H9 (cell line): ENCODE data around the gene NFATC4. TPM values are rescaled to one million over a fixed set of nuclear protein-coding genes. Genes with fewer than 3 reads are reported as not detected.

Experiments
- DNase-seq: peaks from one replicate; pipeline ENCODE4 v3.0.0-alpha.2; 2017
- H2AFZ ChIP-seq: one replicate; pipeline ENCODE4 v1.6.1; 2013; ENCODE audit warnings: mild to moderate bottlenecking, low read length, control low read depth, moderate library complexity
- H2AK5ac ChIP-seq: 2 replicates; pipeline ENCODE4 v1.6.1; 2013; ENCODE audit warnings: low read length, control low read depth, mixed read lengths; ENCODE audit not compliant: insufficient read length
- H2BK120ac ChIP-seq: one replicate; pipeline ENCODE4 v1.6.1; 2013; ENCODE audit warnings: low read depth, mild to moderate bottlenecking, low read length, control low read depth, inconsistent platforms; ENCODE audit not compliant: poor library complexity, severe bottlenecking
- H2BK12ac ChIP-seq: 2 replicates; pipeline ENCODE4 v1.6.1; 2013; ENCODE audit warnings: low read length, control low read depth, mixed read lengths, low read depth; ENCODE audit not compliant: insufficient read length
- H2BK15ac ChIP-seq: 2 replicates; pipeline ENCODE4 v1.6.1; 2013; ENCODE audit warnings: low read depth, low read length, control low read depth
- H2BK20ac ChIP-seq: one replicate; pipeline ENCODE4 v1.6.1; 2013; ENCODE audit warnings: low read depth, mild to moderate bottlenecking, low read length, control low read depth, inconsistent platforms; ENCODE audit not compliant: poor library complexity, severe bottlenecking
- H2BK5ac ChIP-seq: 2 replicates; pipeline ENCODE4 v1.6.1; 2013; ENCODE audit warnings: low read length, control low read depth, mixed read lengths; ENCODE audit not compliant: insufficient read length
- H3K14ac ChIP-seq: 2 replicates; pipeline ENCODE4 v1.6.1; 2013; ENCODE audit warnings: low read length, control low read depth; ENCODE audit not compliant: insufficient read depth
- H3K18ac ChIP-seq: 2 replicates; pipeline ENCODE4 v1.6.1; 2013; ENCODE audit warnings: low read depth, mild to moderate bottlenecking, mixed read lengths, low read length, control low read depth; ENCODE audit not compliant: insufficient read length
- H3K23ac ChIP-seq: 2 replicates; pipeline ENCODE4 v1.6.1; 2013; ENCODE audit warnings: low read length, control low read depth, mixed read lengths, low read depth; ENCODE audit not compliant: insufficient read length
- H3K23me2 ChIP-seq: 2 replicates; pipeline ENCODE4 v1.6.1; 2013; ENCODE audit warnings: low read depth, mild to moderate bottlenecking, mixed read lengths, low read length, control low read depth; ENCODE audit not compliant: insufficient read length, poor library complexity, severe bottlenecking
- H3K27ac ChIP-seq: 2 replicates; pipeline ENCODE4 v1.5.1; 2013; ENCODE audit warnings: low read length, control low read depth, mixed read lengths, low read depth; ENCODE audit not compliant: insufficient read length
- H3K27me3 ChIP-seq: 2 replicates; pipeline ENCODE4 v1.6.1; 2013; ENCODE audit warnings: low read length, control low read depth, inconsistent platforms; ENCODE audit not compliant: insufficient read depth
- H3K4ac ChIP-seq: 2 replicates; pipeline ENCODE4 v1.6.1; 2013; ENCODE audit warnings: low read depth, mild to moderate bottlenecking, control low read depth, inconsistent platforms, low read length, moderate library complexity
- H3K4me1 ChIP-seq: 2 replicates; pipeline ENCODE4 v1.6.1; 2013; ENCODE audit warnings: low read length, control low read depth, inconsistent platforms; ENCODE audit not compliant: insufficient read depth
- H3K4me2 ChIP-seq: 2 replicates; pipeline ENCODE4 v1.6.1; 2013; ENCODE audit warnings: low read length, control low read depth, mixed read lengths; ENCODE audit not compliant: insufficient read length, insufficient read depth
- H3K56ac ChIP-seq: 2 replicates; pipeline ENCODE4 v1.6.1; 2013; ENCODE audit warnings: low read depth, mild to moderate bottlenecking, mixed read lengths, low read length, control low read depth; ENCODE audit not compliant: insufficient read length
- H3K79me1 ChIP-seq: 2 replicates; pipeline ENCODE4 v1.6.1; 2013; ENCODE audit warnings: low read depth, mild to moderate bottlenecking, moderate library complexity, low read length, control low read depth, inconsistent platforms; ENCODE audit not compliant: insufficient read depth, poor library complexity, severe bottlenecking
- H3K79me2 ChIP-seq: 2 replicates; pipeline ENCODE4 v1.6.1; 2013; ENCODE audit warnings: low read length, control low read depth, inconsistent platforms; ENCODE audit not compliant: insufficient read depth
- H3K9ac ChIP-seq: 2 replicates; pipeline ENCODE4 v1.6.1; 2013; ENCODE audit warnings: low read length, control low read depth, mixed read lengths; ENCODE audit not compliant: insufficient read length; ENCODE audit errors: extremely low read depth
- H3K9me3 ChIP-seq: one replicate; pipeline ENCODE4 v1.6.1; 2013; ENCODE audit warnings: low read depth, low read length, inconsistent platforms; ENCODE audit not compliant: control insufficient read depth
- H3T11ph ChIP-seq: one replicate; pipeline ENCODE4 v1.6.1; 2013; ENCODE audit warnings: mild to moderate bottlenecking, low read length, control low read depth, inconsistent platforms
- H4K20me1 ChIP-seq: one replicate; pipeline ENCODE4 v1.6.1; 2013; ENCODE audit not compliant: control insufficient read depth, insufficient read length, insufficient read depth
- H4K5ac ChIP-seq: 2 replicates; pipeline ENCODE4 v1.6.1; 2013; ENCODE audit warnings: low read depth, mild to moderate bottlenecking, mixed read lengths, low read length, control low read depth; ENCODE audit not compliant: insufficient read length
- H4K8ac ChIP-seq: replicated peaks from 2 replicates; pipeline ENCODE4 v1.6.1; 2013; ENCODE audit warnings: low read length, control low read depth, mixed read lengths, low read depth; ENCODE audit not compliant: insufficient read length
- H4K91ac ChIP-seq: 2 replicates; pipeline ENCODE4 v1.6.1; 2013; ENCODE audit warnings: low read depth, mild to moderate bottlenecking, moderate library complexity, mixed read lengths, low read length, control low read depth; ENCODE audit not compliant: insufficient read length
- H3K27ac Mint-ChIP-seq, 3 experiments: 2 replicates in 2 of 3; 3 replicates in 1 of 3; pipeline ENCODE4 v1.8.0; 2020 to 2021; ENCODE audit warnings: mixed read lengths in 3 of 3, mild to moderate bottlenecking in 1 of 3, moderate library complexity in 1 of 3
- H3K27me3 Mint-ChIP-seq: 2 replicates; pipeline ENCODE4 v1.8.0; 2021; ENCODE audit warnings: low read depth, mild to moderate bottlenecking, moderate library complexity, mixed read lengths
- H3K36me3 Mint-ChIP-seq, 3 experiments: 2 replicates in 2 of 3; 3 replicates in 1 of 3; pipeline ENCODE4 v1.8.0; 2020 to 2021; ENCODE audit warnings: low read depth in 3 of 3, mixed read lengths in 3 of 3; ENCODE audit not compliant: insufficient read depth in 1 of 3
- H3K4me1 Mint-ChIP-seq, 2 experiments: 2 replicates each; pipeline ENCODE4 v1.8.0; 2020; ENCODE audit warnings: mixed read lengths in 2 of 2
- H3K4me3 Mint-ChIP-seq, 2 experiments: 2 replicates in 1 of 2; 3 replicates in 1 of 2; pipeline ENCODE4 v1.8.0; 2020 to 2021; ENCODE audit warnings: mild to moderate bottlenecking in 2 of 2, mixed read lengths in 2 of 2, moderate library complexity in 1 of 2
- H3K9me3 Mint-ChIP-seq, 2 experiments: 2 replicates in 1 of 2; 3 replicates in 1 of 2; pipeline ENCODE4 v1.8.0; 2020; ENCODE audit warnings: mild to moderate bottlenecking in 2 of 2, mixed read lengths in 2 of 2, moderate library complexity in 1 of 2
- CTCF ChIP-seq: fragments of 200-600 bp; sonication (generic); conservative IDR thresholded peaks from 3 replicates; pipeline ENCODE4 v1.8.0; 2021; ENCODE audit warnings: antibody characterized with exemption, mild to moderate bottlenecking
- WGBS: extraction: QIAGEN DNeasy Blood & Tissue Kit; methylation state at CpG from one replicate; pipeline ENCODE4 v1.1.7; 2013; ENCODE audit warnings: missing lambda C conversion rate, low lambda C conversion rate, mixed read lengths; ENCODE audit not compliant: insufficient read length; ENCODE audit errors: extremely low coverage; 5-methylcytosine and 5-hydroxymethylcytosine counted together
- total RNA-seq: library from RNA; stranded (reverse); gene quantifications from 2 replicates; pipeline ENCODE4 v1.2.1, GENCODE V29; 2021

Gene NFATC4
- total RNA-seq, 1 experiment from 2014 or later, result 46.4 TPM

- Histone ChIP-seq H4K91ac (no peak overlapping the region), H3K27me3 (no peaks in the 10 kb centered on the region), H4K8ac (no peak overlapping the region), H2BK120ac (no peak overlapping the region), H3K27ac (no peak overlapping the region), H3K4me1 (no peaks in the 10 kb centered on the region; the same call in 1 of the 2 replicates), H3K9me3 (no peaks in the 10 kb centered on the region), H3K23ac (no peak overlapping the region), H3T11ph (no peak overlapping the region), H2BK15ac (no peak overlapping the region), H3K79me2 (no peaks in the 10 kb centered on the region), H3K79me1 (no peaks in the 10 kb centered on the region), H3K4ac (no peak overlapping the region), H2AFZ (no peak overlapping the region), H3K14ac (no peak overlapping the region), H2AK5ac (no peak overlapping the region), H3K9ac (no peak overlapping the region), H2BK20ac (no peak overlapping the region), H4K20me1 (no peaks in the 10 kb centered on the region), H3K4me2 (no peak overlapping the region), H4K5ac (no peak overlapping the region), H3K56ac (no peak overlapping the region), H2BK5ac (no peak overlapping the region), H2BK12ac (no peak overlapping the region), H3K23me2 (peaks cover 5% of the 10 kb centered on the region), H3K18ac (no peak overlapping the region)
- peaks cover 0 to 10% (median under 1%) of the 10 kb centered on the region in 3 experiments; a peak in 2 of 7 replicates for H3K36me3 Mint-ChIP-seq
- no peak for DNase-seq
- no peak overlapping the region for H3K4me3 Mint-ChIP-seq
- no CpG with 5 or more reads among the region's 7 CpGs for WGBS
- H3K4me1 Mint-ChIP-seq, result peaks cover 36 to 49% of the 10 kb centered on the region in 2 experiments
- peaks cover 10% of the 10 kb centered on the region for H3K27me3 Mint-ChIP-seq
- H3K9me3 Mint-ChIP-seq, result no peaks in the 10 kb centered on the region
- H3K27ac Mint-ChIP-seq, result no peak overlapping the region
- no peak for TF ChIP-seq CTCF
Measured at GRCh38 chr14:24403294-24403998, 35.5 kb downstream of the NFATC4 start.
